ENCODE measurements around the gene PTK6.

- TF ChIP-seq EZH2 (IDR thresholded peaks at IDR 0.05; ENCODE audit: borderline replicate concordance, low read length), result no peak
- TF ChIP-seq CTCF (IDR thresholded peaks at IDR 0.05; ENCODE audit: low read length), result peak; percentile 63
Measured at GRCh38 chr20:63580796-63581461, 43.8 kb upstream of the PTK6 start.
